ENCODE data around the gene STK33.

- no peak for TF ChIP-seq ZBTB33 (IDR thresholded peaks at IDR 0.05; ENCODE audit: extremely low read depth, insufficient replicate concordance, low read length)
- no peak for TF ChIP-seq ELF1 (IDR thresholded peaks at IDR 0.05; ENCODE audit: borderline replicate concordance, low read depth)
- no peak for TF ChIP-seq REST (IDR thresholded peaks at IDR 0.05; ENCODE audit: low read depth)
- TF ChIP-seq CTCF (IDR thresholded peaks at IDR 0.05 in 2 of 3, conservative IDR thresholded peaks at IDR 0.05 in 1 of 3; ENCODE audit: borderline replicate concordance in 1 of 3, insufficient read depth in 1 of 3, low read depth in 2 of 3, low read length in 2 of 3), result no peak
- no peak for TF ChIP-seq FOSL1 (IDR thresholded peaks at IDR 0.05; ENCODE audit: low read depth)
- TF ChIP-seq POLR2A (IDR thresholded peaks at IDR 0.05; ENCODE audit: borderline replicate concordance, extremely low read depth, insufficient read depth, insufficient read length), result no peak
- no peak for TF ChIP-seq EGR1 (IDR thresholded peaks at IDR 0.05; ENCODE audit: low read depth)
- no peak for TF ChIP-seq POLR2AphosphoS5 (IDR thresholded peaks at IDR 0.05; ENCODE audit: low read depth, low read length)
- no peak; the same call in 1 of the 2 replicates for TF ChIP-seq MAX (IDR thresholded peaks at IDR 0.05)
- no peak for TF ChIP-seq YY1 (IDR thresholded peaks at IDR 0.05; ENCODE audit: extremely low read depth, insufficient replicate concordance, low read depth, low read length)
- no peak for TF ChIP-seq SIN3A (IDR thresholded peaks at IDR 0.05; ENCODE audit: low read depth)
Observed at GRCh38 chr11:8603696-8604077, 9.7 kb upstream of the STK33 start.
